Vagina (tissue), 2 donors: ENCODE data around the gene RABEP2. TPM values are rescaled to one million over a fixed set of nuclear protein-coding genes. Genes with fewer than 3 reads are reported as not detected.
"Not testable (repeated sequence)": the region's sequence is repeated elsewhere in the genome, so short reads cannot be mapped to it uniquely, and the experiment has no call there.

Source experiments
- DNase-seq, 2 donors: peaks; one replicate each; pipeline ENCODE4 v3.0.0-alpha.2; 2017; ENCODE audit errors: extremely low spot score in 2 of 2
- H3K27ac ChIP-seq: fragments of 200-600 bp; sonication (generic); one replicate; pipeline ENCODE4 v1.5.1; 2019
- H3K27me3 ChIP-seq: fragments of 200-600 bp; sonication (generic); one replicate; pipeline ENCODE4 v1.5.1; 2019
- H3K36me3 ChIP-seq, 2 donors: fragments of 200-600 bp; sonication (generic); one replicate each; pipeline ENCODE4 v1.5.1; 2017 to 2019
- H3K4me1 ChIP-seq: fragments of 200-600 bp; sonication (generic); one replicate; pipeline ENCODE4 v1.5.1; 2019
- H3K4me3 ChIP-seq, 2 donors: fragments of 200-600 bp; sonication (generic); 1 replicate in 1 of 2; 2 replicates in 1 of 2; pipeline ENCODE4 v1.5.1; 2016 to 2019
- H3K9me3 ChIP-seq: fragments of 200-600 bp; sonication (generic); one replicate; pipeline ENCODE4 v1.5.1; 2019
- CTCF ChIP-seq, 3 experiments: fragments of 450-650 bp in 2 of 3; fragments of 200-600 bp in 1 of 3; sonication (generic) in 1 of 3; IDR thresholded peaks; one replicate each; pipeline ENCODE4 v1.5.1; 2017 to 2019; ENCODE audit warnings: antibody characterized with exemption in 3 of 3, mild to moderate bottlenecking in 2 of 3, moderate library complexity in 2 of 3
- POLR2A ChIP-seq, 2 donors: fragments of 450-650 bp; IDR thresholded peaks; one replicate each; pipeline ENCODE4 v1.6.1; 2017; ENCODE audit warnings: antibody characterized with exemption in 2 of 2, mild to moderate bottlenecking in 2 of 2, moderate library complexity in 2 of 2
- POLR2AphosphoS5 ChIP-seq, 2 donors: sonication (generic); formaldehyde crosslinking; IDR thresholded peaks; one replicate each; pipeline ENCODE4 v1.9.0; 2017; ENCODE audit warnings: antibody characterized with exemption in 2 of 2, mild to moderate bottlenecking in 2 of 2, low read depth in 1 of 2; ENCODE audit not compliant: insufficient read depth in 1 of 2
- intact Hi-C: fragments of 100-400 bp; cut with DNase I; formaldehyde crosslinking; loops from one replicate; pipeline ENCODE4 v1.15.1; 2023
- total RNA-seq: library from RNA; depleted of rRNA; stranded (reverse); fragments of >200 nt; gene quantifications from one replicate; pipeline ENCODE4 v1.2.3, GENCODE V29; 2016

RABEP2 gene
- total RNA-seq, 1 donor from 2014 or later = 44.7 TPM

- Histone ChIP-seq H3K36me3 (no peaks in the 10 kb centered on the region), H3K9me3 (no peaks in the 10 kb centered on the region), H3K4me3 (no peak overlapping the region), H3K27me3 (no peaks in the 10 kb centered on the region), H3K4me1 (peaks cover 5% of the 10 kb centered on the region), H3K27ac (no peak overlapping the region)
- TF ChIP-seq POLR2AphosphoS5 (IDR thresholded peaks at IDR 0.05; ENCODE audit: insufficient read depth in 1 of 2, low read depth in 1 of 2) (no peak), CTCF (IDR thresholded peaks at IDR 0.05) (no peak)
- no peak for DNase-seq
- intact Hi-C loops = no loop called here
Measured at GRCh38 chr16:28932339-28933141, 7.5 kb upstream of the RABEP2 start.

- TF ChIP-seq POLR2A (IDR thresholded peaks at IDR 0.05) = no peak
- no peak for TF ChIP-seq CTCF (IDR thresholded peaks at IDR 0.05)
- no peak for TF ChIP-seq POLR2AphosphoS5 (IDR thresholded peaks at IDR 0.05; ENCODE audit: insufficient read depth in 1 of 2, low read depth in 1 of 2)
- Histone ChIP-seq H3K4me3 (no peak within 1 kb of the TSS), H3K36me3 (no peaks in the 10 kb centered on the region), H3K4me1 (peaks cover 5% of the 10 kb centered on the region), H3K9me3 (no peaks in the 10 kb centered on the region), H3K27me3 (no peaks in the 10 kb centered on the region), H3K27ac (no peak within 1 kb of the TSS)
- no peak for DNase-seq
- intact Hi-C loops = no loop called here
Measured at GRCh38 chr16:28931801-28932225, 6.8 kb upstream of the RABEP2 start, which contains the start of gene CD19. Gene CD19, plus strand, starts transcription at chr16:28931971. Its CDS starts 30 bp downstream, at chr16:28932001.

GRCh38 chr16:28930652-28931051 lies 5.6 kb upstream of the RABEP2 start:
- Histone ChIP-seq H3K4me3 (no peak overlapping the region), H3K27me3 (no peaks in the 10 kb centered on the region), H3K27ac (no peak overlapping the region), H3K9me3 (no peaks in the 10 kb centered on the region), H3K36me3 (no peaks in the 10 kb centered on the region), H3K4me1 (peaks cover 5% of the 10 kb centered on the region)
- no peak for TF ChIP-seq POLR2A (IDR thresholded peaks at IDR 0.05)
- TF ChIP-seq CTCF (IDR thresholded peaks at IDR 0.05) = no peak
- TF ChIP-seq POLR2AphosphoS5 (IDR thresholded peaks at IDR 0.05; ENCODE audit: insufficient read depth in 1 of 2, low read depth in 1 of 2) = no peak
- intact Hi-C loops = no loop called here
- DNase-seq = no peak

GRCh38 chr16:28930203-28930602 lies 5.2 kb upstream of the RABEP2 start:
- intact Hi-C loops = no loop called here
- Histone ChIP-seq H3K4me3 (no peak overlapping the region), H3K36me3 (no peaks in the 10 kb centered on the region), H3K4me1 (peaks cover 5% of the 10 kb centered on the region), H3K27ac (no peak overlapping the region), H3K9me3 (no peaks in the 10 kb centered on the region), H3K27me3 (no peaks in the 10 kb centered on the region)
- no peak for DNase-seq
- TF ChIP-seq CTCF (IDR thresholded peaks at IDR 0.05) (no peak), POLR2A (IDR thresholded peaks at IDR 0.05) (no peak), POLR2AphosphoS5 (IDR thresholded peaks at IDR 0.05; ENCODE audit: insufficient read depth in 1 of 2, low read depth in 1 of 2) (no peak)

- no peak for DNase-seq
- TF ChIP-seq POLR2AphosphoS5 (IDR thresholded peaks at IDR 0.05; ENCODE audit: insufficient read depth in 1 of 2, low read depth in 1 of 2) = no peak
- TF ChIP-seq CTCF (IDR thresholded peaks at IDR 0.05) = no peak
- TF ChIP-seq POLR2A (IDR thresholded peaks at IDR 0.05) = no peak
- intact Hi-C loops = no loop called here
- peaks cover 17% of the 10 kb centered on the region for H3K4me1 ChIP-seq
- H3K4me3 ChIP-seq = no peak overlapping the region
- H3K9me3 ChIP-seq = no peaks in the 10 kb centered on the region
- no peak overlapping the region for H3K27ac ChIP-seq
- H3K36me3 ChIP-seq = no peaks in the 10 kb centered on the region
- H3K27me3 ChIP-seq = no peaks in the 10 kb centered on the region
Measured at GRCh38 chr16:28927815-28928214, 2.8 kb upstream of the RABEP2 start.

GRCh38 chr16:28926284-28926683 lies 1.2 kb upstream of the RABEP2 start:
- intact Hi-C loops, H3K36me3 ChIP-seq, H3K27me3 ChIP-seq, DNase-seq, H3K9me3 ChIP-seq: not testable (repeated sequence)
- Histone ChIP-seq H3K4me1 (peaks cover 17% of the 10 kb centered on the region), H3K4me3 (peak overlapping the region; percentile 69 to 77), H3K27ac (peak overlapping the region; percentile 94)
